PC-9 (cell line): Measurements from ENCODE around the gene COLGALT1.

Experiments used
- EZH2 ChIP-seq: fragments of 200-600 bp; sonication (generic); IDR thresholded peaks from 2 replicates; pipeline ENCODE4 v1.8.0; 2017; ENCODE audit warnings: antibody characterized with exemption, low read depth
- TF ChIP-seq, protein P1 (sequence below): fragments of 200-600 bp; sonication (generic); conservative IDR thresholded peaks from 2 replicates; pipeline ENCODE4 v1.6.1; 2017; ENCODE audit warnings: mixed run types, antibody characterized with exemption, mild to moderate bottlenecking, moderate library complexity

DNA sequence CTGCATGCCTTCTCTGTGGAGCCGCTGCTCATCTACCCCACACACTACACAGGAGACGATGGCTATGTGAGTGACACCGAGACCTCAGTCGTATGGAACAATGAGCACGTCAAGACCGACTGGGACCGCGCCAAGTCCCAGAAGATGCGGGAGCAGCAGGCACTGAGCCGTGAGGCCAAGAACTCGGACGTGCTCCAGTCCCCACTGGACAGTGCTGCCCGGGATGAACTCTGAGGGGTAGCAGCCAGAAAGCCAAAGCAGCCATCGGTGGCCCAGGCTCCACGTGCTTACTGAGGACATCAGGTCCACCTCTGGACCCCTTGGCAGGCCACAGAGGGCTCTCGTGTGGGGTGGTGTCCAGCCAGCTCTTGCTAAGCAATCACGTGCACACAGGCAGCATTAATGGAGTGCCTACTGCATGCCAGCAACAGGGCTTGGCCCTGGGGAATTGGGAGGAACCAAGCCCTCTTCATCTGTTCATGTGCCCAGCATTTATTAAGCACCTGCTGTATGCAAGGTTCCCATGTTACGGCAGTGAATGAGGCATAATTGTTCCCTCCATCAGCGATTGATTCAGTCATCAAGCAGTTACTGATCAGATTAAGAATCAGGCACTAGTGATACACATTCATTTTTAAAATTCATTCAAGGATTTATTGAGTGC is 25.9 kb downstream of the COLGALT1 start:
- TF ChIP-seq, protein P1, sequence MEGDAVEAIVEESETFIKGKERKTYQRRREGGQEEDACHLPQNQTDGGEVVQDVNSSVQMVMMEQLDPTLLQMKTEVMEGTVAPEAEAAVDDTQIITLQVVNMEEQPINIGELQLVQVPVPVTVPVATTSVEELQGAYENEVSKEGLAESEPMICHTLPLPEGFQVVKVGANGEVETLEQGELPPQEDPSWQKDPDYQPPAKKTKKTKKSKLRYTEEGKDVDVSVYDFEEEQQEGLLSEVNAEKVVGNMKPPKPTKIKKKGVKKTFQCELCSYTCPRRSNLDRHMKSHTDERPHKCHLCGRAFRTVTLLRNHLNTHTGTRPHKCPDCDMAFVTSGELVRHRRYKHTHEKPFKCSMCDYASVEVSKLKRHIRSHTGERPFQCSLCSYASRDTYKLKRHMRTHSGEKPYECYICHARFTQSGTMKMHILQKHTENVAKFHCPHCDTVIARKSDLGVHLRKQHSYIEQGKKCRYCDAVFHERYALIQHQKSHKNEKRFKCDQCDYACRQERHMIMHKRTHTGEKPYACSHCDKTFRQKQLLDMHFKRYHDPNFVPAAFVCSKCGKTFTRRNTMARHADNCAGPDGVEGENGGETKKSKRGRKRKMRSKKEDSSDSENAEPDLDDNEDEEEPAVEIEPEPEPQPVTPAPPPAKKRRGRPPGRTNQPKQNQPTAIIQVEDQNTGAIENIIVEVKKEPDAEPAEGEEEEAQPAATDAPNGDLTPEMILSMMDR, result no peak
- no peak for TF ChIP-seq EZH2
